AG09319 (cell line): Measurements from ENCODE around the gene RRP1.
"Not testable (repeated sequence)": the region's sequence is repeated elsewhere in the genome, so short reads cannot be mapped to it uniquely, and the experiment has no call there.

Source experiments
- DNase-seq: peaks from one replicate; pipeline ENCODE4 v3.0.0-alpha.2; 2010; ENCODE audit warnings: low read depth; ENCODE audit errors: extremely low read depth
- TF ChIP-seq, protein P1 (sequence below): IDR thresholded peaks from 2 replicates; pipeline ENCODE4 v1.5.1; 2011; ENCODE audit warnings: low read depth, mild to moderate bottlenecking, inconsistent platforms, low read length, moderate library complexity

Gene RRP1

DNA sequence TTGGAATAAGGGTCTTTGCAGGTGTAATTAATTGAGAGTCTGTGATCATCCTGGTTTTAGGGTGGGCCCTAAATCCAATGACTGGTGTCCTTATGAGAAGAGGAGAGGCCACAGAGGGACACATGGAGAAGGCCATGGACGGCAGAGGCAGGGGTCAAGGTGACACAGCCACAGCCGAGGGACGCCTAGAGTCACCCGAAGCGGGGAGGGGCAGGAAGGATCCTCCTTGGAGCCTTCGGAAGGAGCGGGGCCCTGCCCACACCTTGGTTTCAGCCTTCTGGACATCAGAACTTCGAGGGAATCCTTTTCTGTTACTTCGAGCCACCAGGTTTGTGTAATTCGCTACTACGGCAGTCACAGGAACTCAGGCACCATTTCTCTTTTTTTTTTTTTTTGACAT is 31.1 kb downstream of the RRP1 start:
- TF ChIP-seq, protein P1, sequence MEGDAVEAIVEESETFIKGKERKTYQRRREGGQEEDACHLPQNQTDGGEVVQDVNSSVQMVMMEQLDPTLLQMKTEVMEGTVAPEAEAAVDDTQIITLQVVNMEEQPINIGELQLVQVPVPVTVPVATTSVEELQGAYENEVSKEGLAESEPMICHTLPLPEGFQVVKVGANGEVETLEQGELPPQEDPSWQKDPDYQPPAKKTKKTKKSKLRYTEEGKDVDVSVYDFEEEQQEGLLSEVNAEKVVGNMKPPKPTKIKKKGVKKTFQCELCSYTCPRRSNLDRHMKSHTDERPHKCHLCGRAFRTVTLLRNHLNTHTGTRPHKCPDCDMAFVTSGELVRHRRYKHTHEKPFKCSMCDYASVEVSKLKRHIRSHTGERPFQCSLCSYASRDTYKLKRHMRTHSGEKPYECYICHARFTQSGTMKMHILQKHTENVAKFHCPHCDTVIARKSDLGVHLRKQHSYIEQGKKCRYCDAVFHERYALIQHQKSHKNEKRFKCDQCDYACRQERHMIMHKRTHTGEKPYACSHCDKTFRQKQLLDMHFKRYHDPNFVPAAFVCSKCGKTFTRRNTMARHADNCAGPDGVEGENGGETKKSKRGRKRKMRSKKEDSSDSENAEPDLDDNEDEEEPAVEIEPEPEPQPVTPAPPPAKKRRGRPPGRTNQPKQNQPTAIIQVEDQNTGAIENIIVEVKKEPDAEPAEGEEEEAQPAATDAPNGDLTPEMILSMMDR = no peak
- DNase-seq = no peak

- not testable (repeated sequence) for DNase-seq
Observed at GRCh38 chr21:43822166-43822565, 32.8 kb downstream of the RRP1 start.

DNA sequence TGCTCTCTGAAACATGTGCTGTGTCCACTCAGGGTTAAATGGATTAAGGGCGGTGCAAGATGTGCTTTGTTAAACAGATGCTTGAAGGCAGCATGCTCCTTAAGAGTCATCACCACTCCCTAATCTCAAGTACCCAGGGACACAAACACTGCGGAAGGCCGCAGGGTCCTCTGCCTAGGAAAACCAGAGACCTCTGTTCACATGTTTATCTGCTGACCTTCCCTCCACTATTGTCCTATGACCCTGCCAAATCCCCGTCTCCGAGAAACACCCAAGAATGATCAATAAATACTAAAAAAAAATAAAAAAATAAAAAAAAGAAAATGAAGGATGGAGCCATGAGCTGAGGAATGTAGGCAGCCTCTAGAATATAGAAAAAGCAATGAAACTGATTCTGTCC is 33.4 kb downstream of the RRP1 start:
- not testable (repeated sequence) for DNase-seq

GRCh38 chr21:43824333-43825241 is 35.2 kb downstream of the RRP1 start:
- TF ChIP-seq, protein P1 = no peak
- peak; percentile 11 for DNase-seq

- TF ChIP-seq, protein P1 = no peak
Observed at GRCh38 chr21:43825242-43825935, 36.0 kb downstream of the RRP1 start.

DNA sequence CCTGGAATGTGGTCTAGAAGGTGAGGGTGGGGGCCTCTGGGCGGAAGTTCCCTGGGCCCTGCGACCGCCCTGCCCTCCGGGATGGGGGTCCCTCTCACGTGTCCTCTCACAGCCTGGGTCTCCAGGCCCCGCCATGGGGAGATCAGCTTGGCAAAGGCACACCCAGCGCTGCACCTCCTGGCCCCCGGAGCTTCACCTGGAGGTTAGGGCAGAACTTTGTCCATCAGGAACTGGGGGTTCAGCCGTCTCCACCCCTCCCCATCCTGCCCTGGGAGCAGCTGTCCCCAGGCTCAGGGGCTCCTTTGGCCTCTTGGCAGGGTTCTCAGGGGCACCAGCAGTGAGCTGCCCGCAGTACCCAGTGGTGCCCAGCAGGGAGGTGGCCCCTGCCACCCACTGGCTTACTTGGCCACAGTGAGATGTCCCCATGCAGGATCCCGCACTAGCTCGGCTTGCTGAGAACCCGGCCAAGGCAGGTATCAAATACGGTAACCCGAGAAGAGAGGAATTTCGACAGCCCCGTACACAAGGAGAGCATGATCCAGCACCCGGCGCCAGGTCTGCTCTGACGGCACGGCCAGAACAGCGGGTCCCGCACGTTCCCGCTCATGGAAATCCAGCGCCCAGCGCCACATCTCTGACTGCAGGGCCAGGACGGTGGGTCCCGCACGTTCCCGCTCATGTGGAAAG is 36.7 kb downstream of the RRP1 start:
- TF ChIP-seq, protein P1 = peak; percentile 9
- no peak for DNase-seq

More at GRCh38 chr21:43825242-43825935, 36.0 kb downstream of the RRP1 start:
- no peak for DNase-seq

DNA sequence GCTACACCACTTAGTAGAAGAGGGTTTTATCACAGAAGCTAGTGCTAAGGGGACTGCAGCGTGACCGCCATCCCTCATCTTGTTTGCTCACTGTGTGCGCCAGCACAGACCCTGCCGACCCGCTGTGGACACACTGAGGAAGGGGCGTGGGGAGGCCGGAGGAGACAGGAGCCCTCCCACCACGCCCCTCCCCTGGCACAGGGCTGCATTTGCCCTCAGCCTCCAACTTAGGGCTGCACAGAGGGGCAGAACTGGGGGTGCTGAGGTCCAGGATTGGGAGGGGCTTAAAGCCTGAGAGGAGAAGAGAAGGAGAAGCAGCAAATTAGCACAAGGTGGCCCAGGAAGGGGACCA is 37.2 kb downstream of the RRP1 start:
- TF ChIP-seq, protein P1 = no peak
- no peak for DNase-seq

DNA sequence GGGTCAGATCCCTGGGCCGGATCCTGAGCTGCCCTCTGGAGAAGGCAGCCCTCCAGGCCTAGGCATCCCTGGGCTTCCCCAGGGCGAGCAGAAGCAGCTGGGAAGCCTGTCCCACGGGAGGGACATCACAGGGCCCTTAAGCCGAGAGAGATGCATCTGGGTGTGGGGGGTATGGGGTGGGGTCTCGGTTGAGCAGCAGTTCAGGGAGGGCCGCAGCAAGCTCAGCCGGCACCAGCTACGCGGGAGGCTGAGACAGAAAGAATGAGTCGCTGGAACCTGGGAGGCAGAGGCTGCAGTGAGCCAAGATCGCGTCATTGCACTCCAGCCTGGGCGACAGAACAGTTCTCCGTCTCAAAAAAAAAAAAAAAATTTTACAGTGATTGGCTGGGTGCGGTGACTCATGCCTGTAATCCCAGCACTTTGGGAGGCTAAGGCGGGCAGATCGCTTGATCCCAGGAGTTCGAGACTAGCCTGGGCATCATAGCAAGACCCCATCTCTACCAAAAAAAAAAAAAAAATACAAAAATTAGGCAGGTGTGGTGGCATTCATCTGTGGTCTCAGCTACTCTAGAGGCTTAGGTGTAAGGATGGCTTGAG is 37.7 kb downstream of the RRP1 start:
- TF ChIP-seq, protein P1 = no peak
- DNase-seq = peak; percentile 5
